ENCODE results near the gene GRIN3B.
"Not testable (repeated sequence)": the region's sequence is repeated elsewhere in the genome, so short reads cannot be mapped to it uniquely, and the experiment has no call there.

The GRIN3B gene

DNA sequence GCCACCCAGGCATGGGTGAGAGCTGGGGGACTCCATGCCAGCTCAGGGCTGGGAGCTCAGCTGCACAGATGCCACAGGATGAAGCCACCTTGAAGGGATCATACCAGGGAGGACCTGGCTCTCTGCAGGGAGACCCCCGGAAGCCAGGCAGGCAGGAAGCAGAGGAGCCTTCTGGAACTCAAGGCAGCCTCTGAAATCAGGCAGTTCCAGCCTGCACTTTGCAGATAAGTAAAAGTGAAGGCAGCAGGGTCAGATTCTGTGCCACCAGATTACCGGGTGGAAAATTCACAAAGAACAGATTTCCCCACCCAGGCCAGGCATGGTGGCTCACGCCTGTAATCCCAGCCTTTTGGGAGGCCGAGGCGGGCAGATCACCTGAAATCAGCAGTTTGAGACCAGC, 18.2 kb downstream of the GRIN3B start:
- no peaks in the 10 kb centered on the region; the same call in 1 of the 2 replicates for H3K36me3 ChIP-seq (ENCODE audit: insufficient read depth, low read length)
- H3K4me3 ChIP-seq = 0 out of 2 replicates have a peak overlapping the region, but pooled peaks have one; percentile 22
- no peak for TF ChIP-seq FOXP2 (optimal IDR thresholded peaks at IDR 0.05; ENCODE audit: control extremely low read depth, extremely low read length, insufficient read depth)
- TF ChIP-seq EZH2 (IDR thresholded peaks at IDR 0.05) = no peak
- no peak for TF ChIP-seq POLR2AphosphoS5 (IDR thresholded peaks at IDR 0.05; ENCODE audit: borderline replicate concordance, low read depth, low read length)
- no peaks in the 10 kb centered on the region for H3K9me3 ChIP-seq (ENCODE audit: low read depth, low read length)
- H3K9ac ChIP-seq (ENCODE audit: insufficient read length) = peak overlapping the region; percentile 8
- DNase-seq (ENCODE audit: low read depth, low spot score) = no peak
- H3K27ac ChIP-seq = peak overlapping the region; percentile 25; the same call in 1 of the 2 replicates

DNA sequence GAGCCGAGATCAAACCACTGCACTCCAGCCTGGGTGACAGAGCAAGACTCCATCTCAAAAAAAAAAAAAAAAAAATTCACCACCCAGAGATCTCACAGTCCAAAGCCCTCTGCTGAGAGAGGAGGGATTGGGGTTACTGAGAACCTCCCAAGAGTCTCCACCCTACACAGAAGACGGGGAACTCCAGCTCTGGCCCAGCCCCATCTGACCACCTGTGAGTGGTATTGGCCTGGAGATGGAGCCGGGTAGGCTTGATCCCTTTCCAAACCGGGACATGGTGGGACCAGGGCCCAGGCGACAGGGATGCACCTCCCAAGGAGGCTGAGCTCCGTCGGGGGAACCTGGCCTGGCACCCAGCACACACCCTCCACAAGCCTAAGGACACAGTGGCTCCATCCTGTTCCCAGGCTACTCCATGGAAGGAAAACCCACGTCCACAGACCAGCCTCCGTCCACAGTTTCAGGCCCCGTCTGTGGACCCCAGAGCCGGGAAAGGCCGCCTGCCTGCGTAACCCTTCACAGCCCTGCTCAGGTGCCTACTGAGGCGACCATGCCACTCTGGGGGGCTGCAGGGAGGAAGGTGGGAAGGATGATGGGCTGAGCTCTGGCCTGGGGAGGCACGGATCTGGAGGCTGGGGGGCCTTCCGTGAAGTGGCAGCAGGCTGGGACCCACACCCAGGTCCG, 18.9 kb downstream of the GRIN3B start:
- Histone ChIP-seq H3K9ac (ENCODE audit: insufficient read length) (peak overlapping the region; percentile 97), H3K36me3 (ENCODE audit: insufficient read depth, low read length) (no peaks in the 10 kb centered on the region; the same call in 1 of the 2 replicates), H3K4me3 (peak overlapping the region; percentile 86), H3K27ac (no peak overlapping the region; the same call in 1 of the 2 replicates), H3K9me3 (ENCODE audit: low read depth, low read length) (no peaks in the 10 kb centered on the region)
- TF ChIP-seq EZH2 (IDR thresholded peaks at IDR 0.05) (no peak), FOXP2 (optimal IDR thresholded peaks at IDR 0.05; ENCODE audit: control extremely low read depth, extremely low read length, insufficient read depth) (no peak), POLR2AphosphoS5 (IDR thresholded peaks at IDR 0.05; ENCODE audit: borderline replicate concordance, low read depth, low read length) (no peak; the same call in 1 of the 2 replicates)
- DNase-seq (ENCODE audit: low read depth, low spot score) = no peak

DNA sequence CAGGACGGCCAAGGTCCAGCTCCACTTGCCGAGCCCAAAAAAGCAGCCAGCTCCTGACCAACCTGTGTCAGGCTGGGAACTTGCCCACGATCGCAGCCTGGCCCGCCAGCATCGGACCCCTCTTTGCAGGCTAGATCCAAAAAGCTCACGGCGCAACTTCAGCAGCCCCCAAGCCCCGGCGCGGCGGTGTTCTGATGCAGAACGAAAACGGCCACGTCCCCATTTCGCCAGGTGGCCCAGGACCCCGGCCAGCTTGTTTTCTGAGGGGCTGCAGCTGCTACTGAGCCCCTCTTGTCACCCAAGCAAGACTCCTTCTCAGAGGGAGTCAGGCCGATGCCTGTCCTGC, 19.4 kb downstream of the GRIN3B start:
- no peaks in the 10 kb centered on the region; the same call in 1 of the 2 replicates for H3K36me3 ChIP-seq (ENCODE audit: insufficient read depth, low read length)
- TF ChIP-seq FOXP2 (optimal IDR thresholded peaks at IDR 0.05; ENCODE audit: control extremely low read depth, extremely low read length, insufficient read depth) (no peak), POLR2AphosphoS5 (IDR thresholded peaks at IDR 0.05; ENCODE audit: borderline replicate concordance, low read depth, low read length) (no peak), EZH2 (IDR thresholded peaks at IDR 0.05) (no peak)
- H3K4me3 ChIP-seq = peak overlapping the region; percentile 86
- no peak for DNase-seq (ENCODE audit: low read depth, low spot score)
- H3K9ac ChIP-seq (ENCODE audit: insufficient read length) = peak overlapping the region; percentile 97
- H3K27ac ChIP-seq = no peak overlapping the region
- no peaks in the 10 kb centered on the region for H3K9me3 ChIP-seq (ENCODE audit: low read depth, low read length)

DNA sequence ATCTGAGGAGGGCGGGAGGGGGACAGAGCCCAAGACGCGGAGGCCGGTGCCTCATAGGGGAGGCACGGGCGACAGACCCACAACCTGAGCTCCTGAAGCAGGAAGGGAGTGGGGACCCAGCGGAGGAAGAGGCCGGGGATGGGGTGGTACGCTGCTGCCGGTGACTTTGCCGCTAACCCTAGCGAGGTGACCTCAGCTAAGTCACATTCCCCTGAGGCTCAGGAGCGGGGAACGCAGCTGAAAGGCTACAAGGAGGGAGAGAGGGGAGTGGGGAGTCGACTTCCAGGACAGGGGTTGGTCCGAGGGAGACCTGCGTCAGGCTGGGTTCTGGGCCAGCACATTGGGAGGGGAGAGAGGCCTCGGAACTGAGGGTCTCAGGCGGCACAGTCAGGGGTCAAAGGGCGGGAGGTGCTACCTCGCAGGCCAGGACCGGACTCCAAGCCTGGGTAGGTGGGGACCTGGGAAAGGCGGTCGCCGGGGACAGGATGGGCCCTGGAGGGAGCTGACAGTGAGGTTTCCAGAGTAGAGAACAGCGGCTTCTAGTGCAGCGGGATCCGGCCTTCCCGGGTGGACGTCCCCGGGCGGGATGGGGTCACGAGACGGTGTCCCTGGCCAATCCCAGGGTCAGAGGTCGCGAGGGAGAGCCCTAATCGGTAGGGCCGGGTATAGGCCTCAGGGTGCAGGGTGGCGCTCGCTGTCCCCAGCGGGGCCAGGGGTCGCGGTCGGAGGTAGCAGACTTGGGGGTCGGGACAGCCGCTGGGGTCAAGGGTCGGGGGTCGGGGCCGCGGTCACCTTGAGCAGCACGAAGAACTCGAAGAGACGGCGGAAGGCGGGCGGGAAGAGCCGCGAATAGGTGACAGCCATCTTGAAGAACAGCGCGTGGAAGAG, 20.0 kb downstream of the GRIN3B start:
- peak overlapping the region; percentile 97 for H3K9ac ChIP-seq (ENCODE audit: insufficient read length)
- no peaks in the 10 kb centered on the region for H3K36me3 ChIP-seq (ENCODE audit: insufficient read depth, low read length)
- peak overlapping the region; percentile 96 for H3K27ac ChIP-seq
- DNase-seq (ENCODE audit: low read depth, low spot score) = no peak
- H3K4me3 ChIP-seq = peak overlapping the region; percentile 86
- no peaks in the 10 kb centered on the region for H3K9me3 ChIP-seq (ENCODE audit: low read depth, low read length)
- TF ChIP-seq EZH2 (IDR thresholded peaks at IDR 0.05) = no peak
- no peak for TF ChIP-seq POLR2AphosphoS5 (IDR thresholded peaks at IDR 0.05; ENCODE audit: borderline replicate concordance, low read depth, low read length)
- TF ChIP-seq FOXP2 (optimal IDR thresholded peaks at IDR 0.05; ENCODE audit: control extremely low read depth, extremely low read length, insufficient read depth) = no peak

GRCh38 chr19:1020868-1021425, 20.7 kb downstream of the GRIN3B start, which contains the start of gene TMEM259:
TMEM259 (minus strand) TSS chr19:1021123; CDS start chr19:1020996, 127 bp downstream.
- H3K36me3 ChIP-seq (ENCODE audit: insufficient read depth, low read length) = no peaks in the 10 kb centered on the region
- no peak for TF ChIP-seq FOXP2 (optimal IDR thresholded peaks at IDR 0.05; ENCODE audit: control extremely low read depth, extremely low read length, insufficient read depth)
- TF ChIP-seq EZH2 (IDR thresholded peaks at IDR 0.05) = no peak
- TF ChIP-seq POLR2AphosphoS5 (IDR thresholded peaks at IDR 0.05; ENCODE audit: borderline replicate concordance, low read depth, low read length) = peak; percentile 79; the same call in 1 of the 2 replicates
- peak within 1 kb of the TSS; percentile 97 for H3K9ac ChIP-seq (ENCODE audit: insufficient read length)
- DNase-seq (ENCODE audit: low read depth, low spot score) = peak; percentile 94
- H3K4me3 ChIP-seq = peak within 1 kb of the TSS; percentile 86
- H3K9me3 ChIP-seq (ENCODE audit: low read depth, low read length) = no peaks in the 10 kb centered on the region
- peak within 1 kb of the TSS; percentile 96 for H3K27ac ChIP-seq

DNA sequence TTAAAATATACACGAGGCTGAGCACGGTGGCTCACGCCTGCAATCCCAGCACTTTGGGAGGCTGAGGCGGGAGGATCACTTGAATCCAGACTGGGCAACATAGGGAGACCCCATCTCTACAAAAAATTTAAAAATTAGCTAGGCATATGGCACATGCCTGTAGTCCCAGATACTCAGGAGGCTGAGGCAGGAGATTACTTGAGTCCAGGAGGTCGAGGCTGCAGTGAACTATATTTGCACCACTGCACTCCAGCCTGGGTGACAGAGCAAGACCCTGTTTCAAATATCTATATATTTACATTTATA, 23.6 kb downstream of the GRIN3B start:
- not testable (repeated sequence) for H3K4me3 ChIP-seq; H3K9me3 ChIP-seq (ENCODE audit: low read depth, low read length)

DNA sequence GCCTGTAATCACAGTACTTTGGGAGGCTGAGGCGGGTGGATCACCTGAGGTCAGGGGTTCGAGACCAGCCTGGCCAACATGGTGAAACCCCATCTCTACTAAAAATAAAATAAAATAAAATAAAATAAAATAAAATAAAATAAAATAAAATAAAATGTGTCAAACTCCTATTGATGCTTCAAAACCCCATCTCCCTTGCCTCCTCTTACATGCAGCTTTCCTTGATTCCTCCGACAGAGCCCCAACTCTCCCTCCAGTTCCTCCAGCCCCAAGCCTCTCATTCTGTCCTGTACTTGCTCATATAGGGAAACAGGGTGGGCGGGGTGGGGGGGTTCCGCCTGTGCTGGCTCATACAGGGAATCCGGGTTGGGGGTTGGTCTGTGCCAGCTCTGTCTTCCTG, 24.9 kb downstream of the GRIN3B start:
- not testable (repeated sequence) for H3K9ac ChIP-seq (ENCODE audit: insufficient read length); H3K36me3 ChIP-seq (ENCODE audit: insufficient read depth, low read length); H3K4me3 ChIP-seq; H3K9me3 ChIP-seq (ENCODE audit: low read depth, low read length); DNase-seq (ENCODE audit: low read depth, low spot score); H3K27ac ChIP-seq

More for the DNA sequence above, 23.6 kb downstream of the GRIN3B start:
- not testable (repeated sequence) for H3K36me3 ChIP-seq (ENCODE audit: insufficient read depth, low read length); DNase-seq (ENCODE audit: low read depth, low spot score); H3K9ac ChIP-seq (ENCODE audit: insufficient read length); H3K27ac ChIP-seq

GRCh38 chr19:1025960-1026782, 26.0 kb downstream of the GRIN3B start, which contains the start of gene CNN2:
CNN2 (plus strand) TSS chr19:1026608; CDS start chr19:1026662, 54 bp downstream.
- peak within 1 kb of the TSS; percentile 99 for H3K9ac ChIP-seq (ENCODE audit: insufficient read length)
- peak within 1 kb of the TSS; percentile 95 for H3K4me3 ChIP-seq
- no peak for DNase-seq (ENCODE audit: low read depth, low spot score)
- H3K36me3 ChIP-seq (ENCODE audit: insufficient read depth, low read length) = peaks cover 12% of the 10 kb centered on the region
- no peak for TF ChIP-seq EZH2 (IDR thresholded peaks at IDR 0.05)
- no peak for TF ChIP-seq FOXP2 (optimal IDR thresholded peaks at IDR 0.05; ENCODE audit: control extremely low read depth, extremely low read length, insufficient read depth)
- peak; percentile 62; the same call in 1 of the 2 replicates for TF ChIP-seq POLR2AphosphoS5 (IDR thresholded peaks at IDR 0.05; ENCODE audit: borderline replicate concordance, low read depth, low read length)
- H3K27ac ChIP-seq = peak within 1 kb of the TSS; percentile 96
- no peaks in the 10 kb centered on the region for H3K9me3 ChIP-seq (ENCODE audit: low read depth, low read length)

Data from SK-N-MC (cell line).